HG02973 (cell line): ENCODE results near the gene SPINK9.
"Not testable (repeated sequence)": the region's sequence is repeated elsewhere in the genome, so short reads cannot be mapped to it uniquely, and the experiment has no call there.

ENCODE experiments used
- ATAC-seq: cut with Tn5 transposase; IDR thresholded peaks from one replicate; pipeline ENCODE4 v1.9.1; 2021; ENCODE audit warnings: moderate library complexity; ENCODE audit not compliant: unreplicated experiment

SPINK9 gene, protein sequence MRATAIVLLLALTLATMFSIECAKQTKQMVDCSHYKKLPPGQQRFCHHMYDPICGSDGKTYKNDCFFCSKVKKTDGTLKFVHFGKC

GRCh38 chr5:148335259-148335658 lies at the start of gene SPINK9:
Gene SPINK9 (plus strand): TSS chr5:148335559. CDS start chr5:148335614, 55 bp downstream.
- no peak for ATAC-seq

DNA sequence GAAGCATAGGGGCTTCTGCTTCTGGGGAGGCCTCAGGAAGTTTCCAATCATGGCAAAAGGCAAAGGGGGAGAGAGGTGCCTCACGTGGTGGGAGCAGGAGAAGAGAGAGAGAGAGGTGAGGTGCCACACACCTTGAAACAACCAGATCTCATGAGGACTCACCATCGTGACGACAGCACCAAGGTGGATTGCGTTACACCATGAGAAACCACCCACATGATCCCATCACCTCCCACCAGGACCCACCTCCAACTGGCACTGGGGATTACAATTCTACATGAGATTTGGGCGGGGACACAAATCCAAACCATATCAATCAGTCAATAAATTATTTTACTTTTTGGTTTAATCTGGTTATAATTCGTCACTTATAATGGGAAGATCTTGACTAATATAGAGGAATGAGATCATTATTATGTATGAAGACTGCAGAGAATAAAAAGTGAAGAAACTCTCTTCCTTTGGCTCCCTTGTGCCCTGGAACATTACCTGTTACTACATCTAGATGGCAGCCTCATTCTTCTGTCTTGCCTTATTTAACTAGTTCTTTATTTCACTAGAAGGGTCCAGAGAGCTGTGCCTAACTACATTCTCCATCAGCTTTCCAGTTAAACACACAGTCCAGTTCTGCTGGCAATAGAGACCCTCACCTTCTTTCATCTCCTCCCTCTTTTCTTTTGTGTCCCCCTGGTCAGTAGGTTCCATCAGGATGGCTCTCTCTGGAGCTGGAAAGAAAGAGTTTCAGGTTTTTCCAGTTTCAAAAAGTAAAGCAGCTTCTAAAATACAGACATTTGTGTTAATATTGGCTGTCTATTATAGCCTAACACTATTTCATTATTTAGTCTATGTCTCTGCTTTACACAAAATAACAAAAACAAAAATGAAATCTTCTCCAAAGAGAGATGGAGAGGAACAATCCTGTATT lies 44.8 kb upstream of the SPINK9 start:
- no peak for ATAC-seq

GRCh38 chr5:148297731-148298130 lies 37.6 kb upstream of the SPINK9 start:
- ATAC-seq, result no peak

- ATAC-seq, result no peak
Observed at GRCh38 chr5:148306446-148306845, 28.9 kb upstream of the SPINK9 start.

- no peak for ATAC-seq
Observed at GRCh38 chr5:148309019-148309418, 26.3 kb upstream of the SPINK9 start.

GRCh38 chr5:148309746-148310145 lies 25.6 kb upstream of the SPINK9 start:
- ATAC-seq, result no peak

GRCh38 chr5:148311484-148311883 lies 23.9 kb upstream of the SPINK9 start:
- no peak for ATAC-seq

DNA sequence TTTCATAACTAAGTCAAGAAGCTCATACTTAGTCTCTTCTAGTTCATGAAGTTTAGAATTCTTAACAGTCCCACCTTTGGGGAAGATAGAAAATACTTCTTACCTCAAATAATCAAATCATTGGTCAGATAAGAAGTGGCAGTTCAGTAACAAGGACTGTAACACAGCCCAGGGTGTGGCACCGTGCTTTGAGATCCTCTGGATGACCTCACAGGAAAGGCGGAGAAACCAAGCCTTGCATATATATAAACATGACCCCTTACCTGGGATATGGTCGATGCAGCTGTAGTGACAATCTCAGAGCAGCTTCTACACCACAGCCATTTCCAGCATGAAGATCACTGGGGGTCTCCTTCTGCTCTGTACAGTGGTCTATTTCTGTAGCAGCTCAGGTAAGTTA lies 23.2 kb upstream of the SPINK9 start, which contains the start of gene SPINK7:
Gene SPINK7 (plus strand): TSS at position 271 of the 400 bp plus-strand sequence. CDS start 61 bp downstream, at position 332.
- ATAC-seq, result no peak

- ATAC-seq, result no peak
Observed at GRCh38 chr5:148314187-148314586, 21.2 kb upstream of the SPINK9 start.

- ATAC-seq, result no peak
Observed at GRCh38 chr5:148314731-148315130, 20.6 kb upstream of the SPINK9 start.

- ATAC-seq, result not testable (repeated sequence)
Observed at GRCh38 chr5:148320011-148320963, 15.1 kb upstream of the SPINK9 start.

- no peak for ATAC-seq
Observed at GRCh38 chr5:148333262-148333849, 2.0 kb upstream of the SPINK9 start.

- peak; percentile 73 for ATAC-seq
Observed at GRCh38 chr5:148336704-148337435, 1.5 kb downstream of the SPINK9 start.

DNA sequence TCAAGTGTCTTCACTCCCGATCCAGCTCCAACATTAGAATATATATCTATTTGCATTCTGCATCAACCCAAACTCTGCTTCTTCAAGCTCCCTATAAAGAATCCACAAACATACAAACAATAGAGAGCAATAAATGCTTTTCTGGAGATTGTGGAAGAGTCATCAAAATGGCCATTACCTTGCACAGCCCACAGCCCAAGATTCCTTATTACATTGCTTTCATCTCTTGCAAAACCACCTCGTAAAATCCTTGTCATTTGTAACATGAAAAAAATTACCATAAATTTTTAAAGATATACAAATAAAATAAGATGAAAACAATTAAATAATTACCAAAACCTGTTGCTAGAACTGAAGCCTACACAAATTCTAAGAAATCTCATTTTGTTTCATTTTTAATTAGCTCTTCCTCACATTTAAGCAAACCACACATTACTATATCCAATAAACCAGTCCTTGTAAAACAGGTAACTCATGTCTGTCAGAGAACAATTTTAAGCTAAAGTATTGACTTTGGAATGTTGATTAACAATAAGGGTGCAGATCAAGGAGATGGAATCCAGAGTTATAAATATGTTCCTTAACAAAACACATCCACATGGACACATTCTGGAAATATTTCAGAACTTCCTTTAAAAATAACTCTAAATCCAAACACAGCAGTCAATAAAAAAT lies 7.1 kb downstream of the SPINK9 start:
- ATAC-seq, result no peak

GRCh38 chr5:148343046-148343407 lies 7.7 kb downstream of the SPINK9 start:
- ATAC-seq, result no peak

- ATAC-seq, result no peak
Observed at GRCh38 chr5:148343603-148344487, 8.5 kb downstream of the SPINK9 start.

DNA sequence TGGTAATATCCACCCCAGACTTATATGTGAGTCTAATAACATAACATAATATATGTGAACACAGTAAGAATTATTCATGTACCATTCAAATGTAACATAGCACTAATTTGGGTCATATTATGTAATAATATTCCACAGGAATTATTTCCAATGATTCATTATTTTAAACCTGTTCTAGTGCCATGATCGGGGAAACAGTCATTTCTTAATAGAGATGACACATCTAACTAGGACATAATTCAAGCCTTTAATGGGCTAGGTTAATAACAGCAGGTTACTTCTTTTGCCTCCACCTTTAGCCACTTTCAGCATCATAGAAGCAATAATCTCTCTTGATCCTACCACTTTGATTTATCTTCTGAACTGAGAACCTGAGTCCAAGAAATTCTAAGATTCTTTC lies 12.3 kb downstream of the SPINK9 start:
- ATAC-seq, result no peak

DNA sequence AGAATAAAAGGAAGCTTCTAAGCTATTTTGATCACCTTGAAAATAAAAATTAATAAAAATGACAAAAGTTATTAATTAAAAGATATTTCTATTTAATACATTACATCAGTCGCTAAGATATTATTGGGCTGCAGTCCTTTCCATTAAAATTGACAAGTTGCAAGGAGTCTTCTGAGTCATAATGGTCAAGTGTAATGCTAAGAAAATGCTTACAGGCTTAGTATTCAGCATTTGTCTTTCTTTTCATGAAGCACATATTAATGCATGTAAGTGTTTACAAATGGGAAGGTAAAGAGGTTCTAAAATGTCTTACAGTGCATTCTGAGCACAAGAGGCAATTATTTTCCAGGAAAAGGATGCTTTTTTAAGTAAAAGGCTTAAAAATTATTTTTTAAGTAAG lies 17.3 kb downstream of the SPINK9 start:
- ATAC-seq, result no peak

DNA sequence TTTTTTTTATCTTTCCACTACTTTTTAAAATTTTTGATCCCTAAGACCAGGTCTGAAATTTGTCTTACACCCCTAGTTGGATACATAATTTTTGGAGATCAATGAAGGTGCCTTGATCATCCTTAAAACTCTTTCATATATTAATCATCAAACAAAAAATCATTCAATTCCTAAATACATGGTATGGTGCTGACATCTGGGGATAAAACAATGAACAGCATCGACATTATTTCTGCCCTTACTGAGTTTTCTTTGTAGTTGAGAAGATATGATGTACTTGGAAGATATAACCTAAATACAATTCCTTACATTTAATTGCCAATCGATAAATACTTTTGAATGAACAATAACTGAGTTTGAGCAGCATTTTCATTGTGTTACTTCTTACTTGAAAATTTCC lies 18.3 kb downstream of the SPINK9 start:
- no peak for ATAC-seq
